ENCODE results near the gene RNF223.

DNA sequence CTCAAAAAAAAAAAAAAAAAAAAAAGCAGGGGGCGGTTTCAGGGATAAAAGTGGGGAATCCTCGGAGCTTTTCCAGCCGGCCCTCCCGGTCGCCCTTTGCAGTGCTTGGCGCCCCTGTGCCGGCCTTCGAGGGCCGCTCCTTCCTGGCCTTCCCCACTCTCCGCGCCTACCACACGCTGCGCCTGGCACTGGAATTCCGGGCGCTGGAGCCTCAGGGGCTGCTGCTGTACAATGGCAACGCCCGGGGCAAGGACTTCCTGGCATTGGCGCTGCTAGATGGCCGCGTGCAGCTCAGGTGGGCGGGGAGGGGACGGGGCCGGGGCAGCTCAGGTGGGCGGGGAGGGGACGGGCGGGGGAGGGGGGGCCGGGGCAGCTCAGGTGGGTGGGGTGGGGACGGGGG lies 25.3 kb downstream of the RNF223 start:
- TF ChIP-seq, protein P1, sequence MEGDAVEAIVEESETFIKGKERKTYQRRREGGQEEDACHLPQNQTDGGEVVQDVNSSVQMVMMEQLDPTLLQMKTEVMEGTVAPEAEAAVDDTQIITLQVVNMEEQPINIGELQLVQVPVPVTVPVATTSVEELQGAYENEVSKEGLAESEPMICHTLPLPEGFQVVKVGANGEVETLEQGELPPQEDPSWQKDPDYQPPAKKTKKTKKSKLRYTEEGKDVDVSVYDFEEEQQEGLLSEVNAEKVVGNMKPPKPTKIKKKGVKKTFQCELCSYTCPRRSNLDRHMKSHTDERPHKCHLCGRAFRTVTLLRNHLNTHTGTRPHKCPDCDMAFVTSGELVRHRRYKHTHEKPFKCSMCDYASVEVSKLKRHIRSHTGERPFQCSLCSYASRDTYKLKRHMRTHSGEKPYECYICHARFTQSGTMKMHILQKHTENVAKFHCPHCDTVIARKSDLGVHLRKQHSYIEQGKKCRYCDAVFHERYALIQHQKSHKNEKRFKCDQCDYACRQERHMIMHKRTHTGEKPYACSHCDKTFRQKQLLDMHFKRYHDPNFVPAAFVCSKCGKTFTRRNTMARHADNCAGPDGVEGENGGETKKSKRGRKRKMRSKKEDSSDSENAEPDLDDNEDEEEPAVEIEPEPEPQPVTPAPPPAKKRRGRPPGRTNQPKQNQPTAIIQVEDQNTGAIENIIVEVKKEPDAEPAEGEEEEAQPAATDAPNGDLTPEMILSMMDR (IDR thresholded peaks at IDR 0.05): no peak
- no peak for TF ChIP-seq POLR2A (IDR thresholded peaks at IDR 0.05)
